Activated CD4-positive, CD25-positive, alpha-beta regulatory T cell treated with anti-CD3 and anti-CD28 coated beads, Interleukin-2, amount 50 U/mL, for 24 hours (primary cell): ENCODE data around the gene ZNF577.
"Not testable (repeated sequence)": the region's sequence is repeated elsewhere in the genome, so short reads cannot be mapped to it uniquely, and the experiment has no call there.

Experiments used
- ATAC-seq, 2 donors: fragments of 150-1000 bp; cut with Tn5 transposase; one replicate each; pipeline ENCODE4 v1.10.0; 2021; ENCODE audit warnings: mild to moderate bottlenecking in 1 of 2, moderate library complexity in 1 of 2

ZNF577 gene

DNA sequence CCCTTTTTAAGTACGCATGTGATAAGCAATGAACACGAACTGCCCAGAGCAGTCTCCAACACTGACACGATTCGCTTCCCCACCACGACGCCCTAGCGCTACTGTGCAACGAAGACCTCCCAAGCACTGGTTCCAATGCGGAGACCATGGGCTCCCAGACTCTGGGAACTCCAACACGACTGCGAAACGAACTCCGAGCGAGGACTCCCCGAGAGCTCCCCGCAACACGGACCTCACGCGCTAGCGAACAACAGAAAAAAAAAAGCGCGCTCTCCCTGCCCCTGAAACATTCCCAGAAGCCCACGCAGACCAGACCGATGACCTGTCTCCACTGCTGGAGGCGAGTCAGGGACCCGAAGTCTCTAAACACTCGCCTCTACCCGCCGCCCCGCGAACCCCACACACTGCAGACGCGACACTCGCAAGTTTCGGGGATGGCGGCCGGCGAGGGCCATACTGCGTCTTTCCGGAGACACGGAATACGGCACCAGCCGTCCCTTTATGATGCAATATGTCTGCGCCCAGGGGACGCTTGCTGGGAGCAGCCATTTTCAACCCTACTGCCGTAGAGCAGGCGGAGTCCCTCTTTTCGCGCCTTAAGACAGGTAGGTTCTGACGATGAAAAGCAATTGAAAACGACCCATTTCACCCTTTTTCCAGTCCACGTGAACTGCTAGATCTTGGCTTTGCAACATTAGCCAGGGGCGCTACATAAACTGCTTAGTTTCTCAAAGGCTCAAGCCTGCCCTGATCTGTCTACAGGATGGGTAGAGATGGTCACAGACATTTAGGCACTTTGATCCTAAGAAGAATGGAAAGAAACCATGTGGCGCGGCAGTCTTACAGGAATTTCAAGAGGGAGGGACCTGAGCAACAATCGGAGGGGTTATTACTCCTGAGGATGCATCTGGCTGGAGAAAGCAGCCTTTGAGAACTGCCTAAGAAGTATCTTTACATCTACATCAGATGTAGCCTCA is at the start of gene ZNF577:
TSS of gene ZNF577 (minus strand) at position 430 of the 977 bp plus-strand sequence. CDS start 7,569 bp downstream, outside the sequence.
- peak; percentile 53 to 88 for ATAC-seq

DNA sequence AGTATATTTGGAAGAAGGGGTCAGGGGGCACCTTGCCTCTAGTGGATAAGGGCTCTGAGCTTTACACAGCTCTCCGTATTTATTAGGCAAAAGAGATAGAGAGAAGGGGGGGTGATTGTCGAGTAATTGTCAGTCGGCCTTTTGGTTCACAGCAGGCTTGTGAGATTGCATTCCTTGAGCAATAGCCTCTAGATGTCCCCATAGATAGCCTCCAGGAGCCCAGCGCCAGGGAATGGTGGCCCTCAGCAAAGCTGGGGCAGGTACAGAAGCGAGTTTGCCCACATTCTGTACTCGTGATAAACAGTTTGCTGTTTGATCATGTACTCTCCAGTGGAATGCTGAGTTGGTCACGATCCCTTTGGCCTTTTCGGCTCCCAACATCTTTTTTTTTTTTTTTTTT is 44.2 kb upstream of the ZNF577 start:
- ATAC-seq: no peak

DNA sequence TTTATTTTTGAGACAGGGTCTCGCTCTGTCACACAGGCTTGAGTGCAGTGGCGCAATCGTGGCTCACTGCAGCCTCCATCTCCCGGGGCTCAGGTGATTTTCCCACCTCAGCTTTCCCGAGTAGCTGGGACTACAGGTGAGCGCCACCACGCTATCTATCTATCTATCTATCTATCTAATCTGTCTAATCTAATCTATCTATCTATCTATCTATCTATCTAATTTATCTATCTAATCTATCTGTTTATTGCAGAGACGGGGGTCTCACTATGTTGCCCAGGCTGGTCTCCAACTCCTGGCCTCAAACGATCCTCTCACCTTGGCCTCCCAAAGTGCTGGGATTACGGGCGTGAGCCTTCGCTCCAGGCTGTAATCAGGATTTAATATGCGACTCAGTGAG is 40.1 kb upstream of the ZNF577 start:
- ATAC-seq: no peak

DNA sequence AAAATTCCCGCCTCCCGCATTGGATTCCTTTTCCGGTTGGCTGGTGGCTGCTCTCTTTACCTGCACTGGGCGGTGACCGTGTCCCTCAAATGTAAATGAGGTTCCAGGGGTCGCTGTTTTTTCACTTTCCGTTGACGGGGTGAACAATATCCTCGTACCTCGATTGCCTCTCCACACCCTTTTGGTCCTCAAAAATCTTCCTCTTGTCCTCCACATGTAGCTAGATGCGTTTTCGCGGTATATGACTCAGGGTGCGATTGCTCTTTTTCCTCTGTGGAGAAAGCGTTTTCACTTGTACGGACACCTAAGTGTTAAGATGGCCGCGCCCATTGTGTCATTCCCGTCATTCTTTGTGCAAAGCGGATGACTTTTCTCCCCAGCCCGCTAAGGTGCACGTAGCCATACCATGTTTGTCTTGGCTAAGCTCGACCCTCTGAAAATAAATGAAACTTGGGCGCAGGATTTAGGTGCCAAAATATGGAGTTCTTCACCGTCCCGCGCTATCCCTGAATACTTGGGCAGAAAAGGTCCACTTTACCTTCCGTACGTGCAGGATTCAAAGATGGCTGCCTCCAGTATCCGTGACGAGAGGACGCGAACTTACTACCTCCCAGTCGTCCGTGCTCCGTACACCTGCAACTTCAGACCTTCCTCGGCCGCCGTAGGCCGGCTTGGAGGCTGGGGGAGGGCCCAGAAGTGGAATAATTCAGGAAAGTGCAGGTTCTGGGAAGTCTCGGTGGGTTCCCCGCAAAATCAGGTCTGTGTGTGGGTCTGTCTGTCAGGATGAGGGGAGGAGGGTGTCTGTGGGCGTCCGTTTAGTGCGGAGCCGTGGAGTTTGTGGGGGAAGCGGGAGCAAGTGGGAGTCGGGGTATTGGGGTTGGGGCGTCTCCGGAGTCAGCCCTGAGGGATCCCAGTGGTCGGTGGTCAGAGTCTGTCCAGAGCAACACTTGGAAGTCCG is 39.3 kb upstream of the ZNF577 start, which contains the start of gene ZNF613:
TSS of gene ZNF613 (plus strand) at position 689 of the 958 bp plus-strand sequence. CDS start 8,749 bp downstream, outside the sequence.
- ATAC-seq: peak; percentile 89 to 91

DNA sequence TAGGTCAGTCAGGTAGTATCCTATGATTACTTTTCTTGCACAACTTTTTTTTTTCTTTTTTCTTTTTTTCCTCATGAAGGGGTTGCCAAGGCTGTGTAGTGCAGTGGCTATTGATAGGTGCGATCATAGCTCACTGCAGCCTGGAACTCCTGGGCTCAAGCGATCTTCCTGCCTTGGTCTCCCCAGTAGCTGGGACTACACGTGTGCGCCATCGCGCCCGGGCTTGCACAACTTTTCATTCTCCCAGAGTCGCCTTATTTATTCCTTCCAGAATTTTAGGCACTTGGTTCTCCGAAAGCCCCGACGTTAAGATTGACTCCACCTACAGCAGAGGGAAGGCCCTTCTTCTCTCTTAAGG is 38.7 kb upstream of the ZNF577 start:
- no peak for ATAC-seq

DNA sequence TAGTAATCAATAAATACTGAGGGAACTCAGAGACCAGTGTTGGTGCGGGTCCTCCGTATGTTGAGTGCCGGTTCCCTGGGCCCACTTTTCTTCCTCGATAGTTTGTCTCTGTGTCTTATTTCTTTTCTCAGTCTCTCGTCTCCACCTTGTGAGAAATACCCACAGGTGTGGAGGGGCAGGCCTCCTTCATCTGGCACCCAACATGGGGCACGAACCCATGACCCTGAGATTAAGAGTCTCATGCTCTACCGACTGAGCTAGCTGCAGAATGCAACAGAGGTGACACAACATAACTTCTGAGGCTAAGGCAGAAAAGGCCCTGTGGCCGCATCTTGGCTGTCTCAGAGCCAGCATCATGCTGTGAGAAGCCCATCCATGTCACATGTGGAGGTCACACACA is 34.2 kb upstream of the ZNF577 start:
- no peak for ATAC-seq

DNA sequence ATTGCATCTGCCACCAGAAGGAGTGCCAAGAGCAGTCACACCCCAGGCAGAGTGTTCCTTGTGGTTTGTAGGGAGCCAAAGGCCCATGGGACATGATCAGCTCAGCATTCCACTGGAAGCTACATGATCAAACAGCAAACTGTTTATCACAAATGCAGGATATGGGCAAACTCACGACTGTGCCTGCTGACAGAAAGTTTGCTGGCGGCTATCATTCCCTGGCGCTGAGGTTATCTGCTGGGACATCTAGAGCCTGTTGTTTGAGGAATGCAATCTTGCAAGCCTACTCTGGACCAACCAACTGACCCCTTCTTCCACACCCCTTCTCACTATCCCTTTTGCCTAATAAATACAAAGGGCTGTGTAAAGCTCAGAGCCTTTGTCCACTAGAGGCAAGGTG is 31.9 kb upstream of the ZNF577 start:
- ATAC-seq: no peak

DNA sequence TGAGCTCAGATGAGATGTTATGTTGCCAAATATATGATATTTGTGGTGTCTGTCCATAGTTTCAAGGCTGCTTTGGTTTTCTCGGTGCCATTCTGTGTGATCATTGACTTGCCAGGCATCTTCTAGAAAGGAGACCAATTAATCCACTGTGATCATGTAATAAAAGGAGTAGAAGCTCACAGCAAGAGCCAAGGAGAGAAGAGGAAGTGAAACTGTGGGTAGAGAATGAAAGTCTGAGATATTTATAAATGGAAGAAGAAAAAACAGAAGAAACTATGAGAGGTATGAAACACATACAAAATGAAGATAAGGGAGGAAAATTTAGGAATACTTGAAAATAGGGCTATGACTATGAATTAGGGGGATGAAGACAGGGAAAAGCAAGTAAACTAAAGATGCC is 28.4 kb upstream of the ZNF577 start:
- ATAC-seq: no peak

DNA sequence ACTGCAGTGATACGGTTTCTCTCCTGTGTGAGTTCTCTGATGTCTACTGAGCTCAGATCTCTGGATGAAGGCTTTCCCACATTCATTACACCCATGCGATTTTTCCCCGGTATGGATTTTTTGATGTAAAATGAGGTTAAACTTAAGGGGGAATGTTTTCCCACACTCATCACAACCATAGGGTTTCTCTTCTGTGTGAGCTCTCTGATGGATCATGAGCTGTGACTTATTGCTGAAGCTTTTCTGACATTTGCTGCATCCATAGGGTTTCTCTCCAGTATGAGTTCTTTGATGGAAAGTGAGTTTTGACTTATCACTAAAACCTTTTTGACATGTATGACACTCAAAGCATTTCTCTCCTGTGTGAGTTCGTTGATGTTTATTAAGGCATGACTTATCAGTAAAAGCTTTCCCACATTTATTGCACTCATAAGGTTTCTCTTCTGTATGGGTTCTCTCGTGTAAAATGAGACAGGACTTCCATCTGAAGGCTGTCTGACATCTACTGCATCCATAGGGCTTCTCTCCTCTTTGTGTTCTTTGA is 27.6 kb upstream of the ZNF577 start:
- no peak for ATAC-seq

DNA sequence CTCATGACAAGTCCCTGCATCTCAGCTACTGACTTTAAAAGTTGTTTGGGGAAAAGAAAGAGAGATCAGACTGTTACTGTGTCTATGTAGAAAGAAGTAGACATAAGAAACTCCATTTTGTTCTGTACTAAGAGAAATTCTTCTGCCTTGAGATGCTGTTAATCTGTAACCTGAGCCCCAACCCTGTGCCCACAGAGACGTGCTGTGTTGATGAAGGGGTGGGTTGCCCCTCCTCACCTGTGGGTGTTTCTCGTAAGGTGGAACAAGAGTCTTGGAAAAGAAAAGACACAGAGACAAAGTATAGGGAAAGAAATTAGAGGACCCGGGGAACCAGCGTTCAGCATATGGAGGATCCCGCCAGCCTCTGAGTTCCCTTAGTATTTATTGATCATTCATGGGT is 20.2 kb upstream of the ZNF577 start:
- not testable (repeated sequence) for ATAC-seq

DNA sequence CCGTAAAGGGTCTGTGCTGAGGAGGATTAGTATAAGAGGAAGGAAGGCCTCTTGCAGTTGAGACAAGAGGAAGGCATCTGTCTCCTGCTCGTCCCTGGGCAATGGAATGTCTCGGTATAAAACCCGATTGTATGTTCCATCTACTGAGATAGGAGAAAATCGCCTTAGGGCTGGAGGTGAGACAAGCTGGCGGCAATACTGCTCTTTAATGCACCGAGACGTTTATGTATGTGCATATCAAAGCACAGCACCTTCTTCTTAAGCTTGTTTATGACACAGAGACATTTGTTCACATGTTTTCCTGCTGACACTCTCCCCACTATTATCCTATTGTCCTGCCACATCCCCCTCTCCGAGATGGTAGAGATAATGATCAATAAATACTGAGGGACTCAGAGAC is 18.4 kb upstream of the ZNF577 start:
- ATAC-seq: not testable (repeated sequence)

DNA sequence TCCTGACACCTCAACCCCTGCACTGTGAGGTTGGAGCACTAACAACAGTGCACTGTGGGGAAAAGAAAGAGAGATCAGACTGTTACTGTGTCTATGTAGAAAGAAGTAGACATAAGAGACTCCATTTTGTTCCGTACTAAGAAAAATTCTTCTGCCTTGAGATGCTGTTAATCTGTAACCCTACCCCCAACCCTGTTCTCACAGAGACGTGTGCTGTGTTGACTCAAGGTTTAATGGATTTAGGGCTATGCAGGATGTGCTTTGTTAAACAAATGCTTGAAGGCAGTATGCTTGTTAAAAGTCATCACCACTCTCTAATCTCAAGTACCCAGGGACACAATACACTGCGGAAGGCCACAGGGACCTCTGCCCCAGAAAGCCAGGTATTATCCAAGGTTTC is 17.9 kb upstream of the ZNF577 start:
- not testable (repeated sequence) for ATAC-seq

DNA sequence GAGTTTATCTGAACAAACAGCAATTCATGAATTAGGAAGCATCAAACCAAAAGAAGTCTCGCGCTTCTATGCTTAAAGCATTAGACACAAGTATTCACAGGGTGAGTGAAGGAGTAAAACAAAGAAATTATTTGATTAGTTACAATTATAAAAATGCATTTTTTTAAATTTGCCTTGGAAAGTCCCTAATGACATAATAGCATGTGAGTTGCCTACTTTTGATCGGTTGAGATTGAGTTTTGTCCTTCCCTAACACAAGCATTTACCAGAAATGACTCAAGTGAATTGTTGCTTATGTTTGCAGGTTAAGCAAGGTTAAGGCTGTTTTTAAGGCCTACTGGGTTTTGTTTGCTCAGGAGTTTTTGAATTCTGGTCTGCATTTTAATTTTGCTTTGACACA is 17.5 kb upstream of the ZNF577 start:
- ATAC-seq: no peak

DNA sequence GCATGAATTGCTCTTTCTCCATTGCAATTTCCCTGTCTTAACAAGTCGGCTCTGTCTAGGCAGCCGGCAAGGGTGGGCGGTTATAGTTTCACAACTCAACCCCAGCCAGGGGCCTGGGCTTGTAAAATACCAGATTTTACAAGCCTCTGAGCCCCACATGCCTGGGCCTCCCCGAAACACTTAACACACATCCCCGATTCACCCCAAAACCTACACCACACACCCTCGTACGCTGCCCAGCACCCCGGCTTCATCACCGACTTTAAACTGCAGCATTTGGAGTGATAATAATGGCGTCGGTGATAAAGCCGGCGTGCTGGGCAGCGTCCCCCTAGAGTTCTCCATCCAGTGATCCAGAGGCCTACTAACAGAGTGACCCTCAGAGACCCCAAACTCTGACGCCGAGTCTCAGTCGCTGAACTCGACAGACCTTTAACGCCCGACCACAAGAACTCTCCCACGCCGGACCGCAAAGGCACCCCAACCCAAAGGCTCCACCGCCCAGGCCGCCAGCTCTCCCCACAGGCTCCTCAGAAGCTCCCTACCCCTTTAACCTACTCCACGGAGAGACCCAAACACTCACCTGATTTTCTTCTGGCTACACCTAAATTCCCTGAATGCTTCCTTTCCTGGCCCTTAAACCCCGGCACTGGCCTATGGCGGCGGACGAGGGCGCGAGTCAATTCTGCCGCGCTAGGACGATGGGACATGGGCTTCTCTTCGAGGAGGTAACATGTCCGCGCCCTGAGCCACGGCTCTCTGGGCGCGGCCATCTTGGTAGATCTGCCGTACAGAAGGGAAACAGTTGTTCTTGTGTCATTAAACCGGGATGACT is 16.8 kb upstream of the ZNF577 start, which contains the start of gene ZNF649:
TSS of gene ZNF649 (minus strand) at position 687 of the 835 bp plus-strand sequence. CDS start 4,910 bp downstream, outside the sequence.
- ATAC-seq: peak; percentile 94 to 96

DNA sequence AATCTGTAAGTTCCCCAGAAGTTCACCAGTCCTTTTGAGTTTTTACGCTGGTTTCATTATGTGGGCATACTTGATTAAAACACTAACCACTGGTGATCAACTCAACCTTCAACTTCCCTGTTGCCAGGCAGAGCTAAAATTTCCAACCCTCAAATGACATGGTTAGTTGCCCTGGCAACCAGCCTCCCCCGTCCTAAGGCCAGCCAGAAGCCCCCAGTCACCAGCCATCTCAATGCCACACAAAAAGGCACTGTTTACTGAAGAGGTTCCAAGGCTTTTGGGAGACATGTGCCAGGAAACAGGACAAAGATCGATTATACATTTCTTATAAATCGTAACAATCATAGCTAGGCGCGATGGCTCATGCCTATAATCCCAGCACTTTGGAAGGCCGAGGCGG is 15.4 kb upstream of the ZNF577 start:
- no peak for ATAC-seq

DNA sequence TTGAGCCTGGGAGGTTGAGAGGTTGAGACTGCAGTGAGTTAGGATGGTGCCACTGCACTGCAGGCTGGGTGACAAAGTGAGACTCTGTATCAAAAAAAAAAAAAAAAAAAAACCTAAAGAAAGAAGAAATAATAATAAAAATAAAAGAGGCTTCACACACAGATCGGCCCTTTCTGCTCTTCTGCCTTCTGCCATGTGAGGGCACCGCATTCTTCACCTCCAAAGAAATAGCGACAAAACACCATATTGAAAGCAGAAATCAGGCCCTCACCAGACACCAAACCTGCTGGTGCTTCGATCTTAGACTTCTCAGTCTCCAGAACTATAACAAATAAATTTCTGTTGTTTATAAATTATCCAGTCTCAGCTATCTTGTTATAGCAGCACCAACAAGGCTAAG is 14.1 kb upstream of the ZNF577 start:
- ATAC-seq: no peak

DNA sequence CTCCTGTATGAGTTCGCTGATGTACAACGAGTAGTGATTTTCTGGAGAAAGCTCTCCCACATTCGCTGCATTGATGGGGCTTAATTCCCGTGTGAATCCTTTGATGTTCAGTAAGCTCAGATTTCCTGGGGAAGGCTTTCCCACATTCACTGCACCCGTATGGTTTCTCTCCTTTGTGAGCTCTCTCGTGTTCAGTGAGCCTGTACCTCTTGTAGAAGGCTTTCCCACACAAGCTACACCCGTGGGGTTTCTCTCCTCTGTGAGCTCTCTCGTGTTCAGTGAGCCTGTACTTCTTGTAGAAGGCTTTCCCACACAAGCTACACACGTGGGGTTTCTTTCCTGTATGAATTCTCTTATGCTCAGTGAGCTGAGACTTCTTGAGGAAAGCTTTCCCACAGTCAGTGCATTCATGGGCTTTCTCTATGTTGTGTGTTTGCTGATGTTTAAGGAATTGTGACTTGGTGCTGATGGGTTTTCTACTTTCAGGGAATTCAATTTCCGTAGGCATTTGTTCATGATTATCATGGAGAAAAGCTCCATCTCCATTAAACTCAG is 3.5 kb upstream of the ZNF577 start:
- ATAC-seq: no peak

DNA sequence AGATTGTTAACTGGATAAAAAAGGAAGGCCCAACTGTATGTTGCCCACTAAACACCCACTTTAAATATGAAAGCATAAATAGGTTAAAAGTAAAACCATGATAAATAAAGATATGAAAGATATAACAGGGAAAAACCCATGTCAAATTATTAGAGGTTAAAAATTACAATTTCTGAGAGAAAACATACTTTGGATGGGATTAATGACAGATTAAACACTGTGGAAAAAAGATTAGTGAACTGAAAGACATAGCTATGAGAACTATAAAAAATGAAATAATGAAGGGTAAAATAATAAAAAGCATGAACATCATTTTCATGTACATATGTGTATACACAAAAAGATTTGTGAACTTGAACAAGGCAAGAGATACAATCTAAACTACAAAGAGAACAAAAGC is 2.2 kb upstream of the ZNF577 start:
- ATAC-seq: no peak

DNA sequence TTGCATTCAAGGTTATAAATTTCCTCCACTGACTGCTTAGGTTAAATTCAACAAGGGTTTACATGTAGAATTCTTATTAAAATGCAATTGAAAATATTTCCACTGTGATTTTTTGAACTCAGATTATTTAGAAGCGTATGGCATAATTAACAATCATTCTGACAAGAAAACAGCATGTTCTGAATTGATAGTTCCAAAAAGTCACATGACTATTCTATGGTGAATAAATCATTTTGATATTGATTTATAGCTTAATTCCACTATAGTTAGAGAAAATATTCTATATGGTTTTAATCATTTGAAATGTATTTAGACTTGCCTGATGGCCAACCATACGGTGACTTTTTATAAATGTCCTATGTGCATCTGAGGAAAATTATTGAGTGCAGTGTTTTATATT is 3.0 kb downstream of the ZNF577 start:
- ATAC-seq: no peak

DNA sequence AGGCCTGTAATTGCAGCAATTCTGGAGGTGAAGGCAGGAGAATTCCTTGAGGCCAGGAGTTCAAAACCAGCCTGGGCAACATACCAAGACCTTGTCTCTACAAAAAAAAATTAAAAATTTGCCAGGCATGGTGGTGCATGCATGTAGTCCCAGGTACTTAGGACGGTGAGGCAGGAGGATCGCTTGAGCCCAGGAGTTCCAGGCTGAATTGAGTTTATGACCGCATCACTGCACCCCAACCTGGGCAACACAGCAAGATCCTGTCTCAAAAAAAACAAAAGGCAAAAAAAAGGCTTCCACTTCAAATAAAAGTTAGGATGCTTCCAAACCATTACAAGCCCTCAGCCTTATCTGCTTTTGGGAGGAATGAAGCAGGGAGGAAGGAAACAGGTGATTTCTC is 5.2 kb downstream of the ZNF577 start:
- no peak for ATAC-seq

DNA sequence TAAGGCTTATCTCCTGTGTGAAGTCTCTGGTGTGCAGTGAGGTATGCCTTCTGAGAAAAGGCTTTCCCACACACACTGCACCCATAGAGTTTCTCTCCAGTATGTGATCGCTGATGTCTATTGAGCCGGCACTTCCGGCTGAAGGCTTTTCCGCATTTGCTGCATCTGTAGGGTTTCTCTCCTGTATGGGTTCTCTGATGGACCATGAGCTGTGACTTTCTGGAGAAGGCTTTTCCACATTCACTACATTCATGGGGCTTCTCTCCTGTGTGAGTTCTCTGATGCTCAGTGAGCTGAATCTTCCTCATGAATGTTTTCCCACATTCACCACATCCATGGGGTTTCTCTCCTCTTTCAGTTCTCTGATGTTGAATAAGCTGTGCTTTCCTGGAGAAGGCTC is 14.7 kb downstream of the ZNF577 start:
- ATAC-seq: no peak
